ENCODE measurements around the gene FAM187B.
"Not testable (repeated sequence)": the region's sequence is repeated elsewhere in the genome, so short reads cannot be mapped to it uniquely, and the experiment has no call there.

Gene FAM187B

GRCh38 chr19:35261356-35262100 is 33.0 kb upstream of the FAM187B start:
- peak; percentile 30 for DNase-seq

GRCh38 chr19:35260694-35261304 is 32.3 kb upstream of the FAM187B start:
- peak; percentile 17 for DNase-seq

GRCh38 chr19:35257113-35257461 is 28.5 kb upstream of the FAM187B start:
- no peak for DNase-seq

- no peak for DNase-seq
Measured at GRCh38 chr19:35256566-35256965, 28.0 kb upstream of the FAM187B start.

GRCh38 chr19:35254341-35255297 is 26.1 kb upstream of the FAM187B start:
- no peak for DNase-seq

- DNase-seq, result no peak
Measured at GRCh38 chr19:35253316-35254286, 25.1 kb upstream of the FAM187B start.

- no peak for DNase-seq
Measured at GRCh38 chr19:35251456-35251855, 22.9 kb upstream of the FAM187B start.

- no peak for DNase-seq
Measured at GRCh38 chr19:35249848-35250711, 21.5 kb upstream of the FAM187B start.

GRCh38 chr19:35249146-35249847 is 20.8 kb upstream of the FAM187B start:
- no peak for DNase-seq

GRCh38 chr19:35248310-35249145 is 20.0 kb upstream of the FAM187B start, which contains the start of gene LSR:
Gene LSR, plus strand, starts transcription at chr19:35249002. Its CDS starts 21 bp downstream, at chr19:35249023.
- no peak for DNase-seq

- DNase-seq, result no peak
Measured at GRCh38 chr19:35247526-35248309, 19.2 kb upstream of the FAM187B start.

- no peak for DNase-seq
Measured at GRCh38 chr19:35246466-35247092, 18.0 kb upstream of the FAM187B start.

GRCh38 chr19:35241417-35241816 is 12.9 kb upstream of the FAM187B start:
- DNase-seq, result no peak

- no peak for DNase-seq
Measured at GRCh38 chr19:35240327-35240726, 11.8 kb upstream of the FAM187B start.

- DNase-seq, result not testable (repeated sequence)
Measured at GRCh38 chr19:35239597-35239996, 11.1 kb upstream of the FAM187B start.

GRCh38 chr19:35236638-35237400 is 8.3 kb upstream of the FAM187B start:
- no peak for DNase-seq

- DNase-seq, result no peak
Measured at GRCh38 chr19:35232912-35233311, 4.4 kb upstream of the FAM187B start.

All from right hindlimb (tissue), 1 donor.